Transverse colon (tissue), 4 donors: ENCODE data around the gene CNTN4.

Source experiments
- CTCF ChIP-seq, 5 experiments: fragments of 200-600 bp in 3 of 5; fragments of 450-650 bp in 2 of 5; sonication (generic) in 3 of 5; IDR thresholded peaks; 1 replicate in 2 of 5; 2 replicates in 3 of 5; pipeline ENCODE4 v1.5.1; 2016 to 2017; ENCODE audit warnings: antibody characterized with exemption in 5 of 5, inconsistent platforms in 3 of 5, mild to moderate bottlenecking in 2 of 5, moderate library complexity in 1 of 5
- POLR2A ChIP-seq: fragments of 450-650 bp; IDR thresholded peaks from one replicate; pipeline ENCODE4 v1.6.1; 2016; ENCODE audit warnings: antibody characterized with exemption, mild to moderate bottlenecking, moderate library complexity
- POLR2AphosphoS5 ChIP-seq, 3 donors: sonication (generic); formaldehyde crosslinking; IDR thresholded peaks; one replicate each; pipeline ENCODE4 v1.6.1; 2016; ENCODE audit warnings: antibody characterized with exemption in 3 of 3

DNA sequence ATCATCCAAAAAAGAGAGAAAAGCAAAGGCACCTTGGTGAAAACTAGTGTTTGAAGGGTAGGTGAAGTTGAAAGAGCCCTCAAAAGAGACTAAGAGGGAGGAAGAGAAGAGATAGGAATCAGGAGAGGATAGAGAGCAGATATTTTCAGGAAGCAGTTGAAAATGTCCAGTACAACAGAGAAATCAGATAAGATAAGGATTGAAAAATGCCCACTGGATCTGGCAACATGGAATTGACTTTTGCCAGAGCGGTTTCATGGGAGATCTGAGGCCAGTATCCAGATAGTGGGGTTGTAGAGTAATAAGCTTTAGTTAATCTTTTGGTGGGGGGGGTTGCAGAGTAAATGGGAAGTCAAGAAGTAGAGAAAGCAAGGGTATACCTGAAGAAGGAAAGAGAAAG is 674.1 kb downstream of the CNTN4 start:
- TF ChIP-seq CTCF (IDR thresholded peaks at IDR 0.05) (no peak), POLR2A (no peak), POLR2AphosphoS5 (IDR thresholded peaks at IDR 0.05) (no peak)
